OCI-LY7 (cell line): ENCODE results near the gene TM9SF4.

Experiments
- CTCF ChIP-seq: fragments of 200-600 bp; sonication (generic); conservative IDR thresholded peaks from 2 replicates; pipeline ENCODE4 v1.5.1; 2014; ENCODE audit warnings: mild to moderate bottlenecking, antibody characterized with exemption, low read length, moderate library complexity, mixed read lengths
- EZH2phosphoT487 ChIP-seq: fragments of 200-600 bp; sonication (generic); IDR thresholded peaks from 2 replicates; pipeline ENCODE4 v1.6.1; 2018; ENCODE audit warnings: low read depth, borderline replicate concordance, mild to moderate bottlenecking, mixed run types, antibody characterized with exemption, low read length, moderate library complexity, mixed read lengths

- no peak for TF ChIP-seq CTCF
- no peak for TF ChIP-seq EZH2phosphoT487
Observed at GRCh38 chr20:32191873-32192272, 82.4 kb downstream of the TM9SF4 start.
